Small intestine (tissue), 7 donors: ENCODE data around the gene COL6A3. TPM values are rescaled to one million over a fixed set of nuclear protein-coding genes. Genes with fewer than 3 reads are reported as not detected.
A peak's percentile ranks its signal among the peaks of the same experiment; 100 is the strongest.

Experiments used
- DNase-seq, 2 donors: peaks; one replicate each; pipeline versions ENCODE4 v3.0.0 to v3.0.0-alpha.2; 2013
- FAIRE-seq: peaks from 2 replicates; lab custom pipeline; 2012; peaks lifted over from hg19 to GRCh38; lab: Jason Lieb, UNC
- H3K27ac ChIP-seq, 3 donors: one replicate each; pipeline ENCODE4 v1.5.1; 2013; ENCODE audit warnings: low read length in 2 of 3, mild to moderate bottlenecking in 2 of 3, control low read depth in 1 of 3, inconsistent platforms in 1 of 3, low read depth in 1 of 3, moderate library complexity in 1 of 3
- H3K27me3 ChIP-seq, 3 donors: one replicate each; pipeline ENCODE4 v1.6.1; 2013; ENCODE audit warnings: low read length in 3 of 3, inconsistent platforms in 1 of 3; ENCODE audit not compliant: control insufficient read depth in 3 of 3, insufficient read depth in 3 of 3
- H3K36me3 ChIP-seq, 3 donors: one replicate each; pipeline ENCODE4 v1.6.1; 2013; ENCODE audit warnings: low read length in 3 of 3, inconsistent platforms in 1 of 3, low read depth in 1 of 3, mild to moderate bottlenecking in 1 of 3, moderate library complexity in 1 of 3; ENCODE audit not compliant: control insufficient read depth in 3 of 3, insufficient read depth in 2 of 3
- H3K4me1 ChIP-seq, 3 donors: one replicate each; pipeline ENCODE4 v1.6.1; 2013; ENCODE audit warnings: low read length in 2 of 3, inconsistent platforms in 1 of 3, low read depth in 1 of 3, mild to moderate bottlenecking in 1 of 3, moderate library complexity in 1 of 3; ENCODE audit not compliant: control insufficient read depth in 3 of 3, insufficient read depth in 2 of 3
- H3K4me3 ChIP-seq, 3 donors: one replicate each; pipeline ENCODE4 v1.5.1; 2013; ENCODE audit warnings: low read length in 3 of 3, control low read depth in 1 of 3, inconsistent platforms in 1 of 3, low read depth in 1 of 3, mild to moderate bottlenecking in 1 of 3, moderate library complexity in 1 of 3
- H3K9me3 ChIP-seq, 2 donors: one replicate each; pipeline ENCODE4 v1.6.1; 2013; ENCODE audit warnings: low read depth in 1 of 2, low read length in 1 of 2; ENCODE audit not compliant: control insufficient read depth in 2 of 2, insufficient read depth in 1 of 2
- WGBS, 3 donors: extraction: QIAGEN DNeasy Blood & Tissue Kit; methylation state at CpG; one replicate each; pipeline ENCODE4 v1.1.7; 2013; 5-methylcytosine and 5-hydroxymethylcytosine counted together
- polyA plus RNA-seq, 4 donors: library from polyadenylated mRNA; stranded (reverse) in 3 of 4; unstranded in 1 of 4; fragments of 200-250 nt in 3 of 4; fragments of 120-200 nt in 1 of 4; gene quantifications; one replicate each; pipeline versions ENCODE4 v1.2.1 to v1.2.3, GENCODE V29; 2013
- donor health status: healthy with polysubstance abuse.
- donor health status: control.
- donor health status: control.
- donor health status: Bipolar disorder and iron deficiency.
- donor health status: healthy.

The COL6A3 gene
- polyA plus RNA-seq, 4 donors, result 0.89 to 92.4 (median 26.7) TPM

GRCh38 chr2:237448171-237448570 is 34.2 kb upstream of the COL6A3 start:
- no peak for DNase-seq
- peaks cover 0 to 6% (median 0%) of the 10 kb centered on the region in 3 donors for H3K4me1 ChIP-seq
- FAIRE-seq, result no peak
- no peaks in the 10 kb centered on the region for H3K36me3 ChIP-seq
- WGBS, 3 donors, result 88 to 91% (median 90%) methylated on average over 7 of the region's 7 CpGs
- peaks cover 0 to 9% (median 0%) of the 10 kb centered on the region in 3 donors for H3K27me3 ChIP-seq
- peak overlapping the region in 1 of 3 donors; percentile 33 for H3K27ac ChIP-seq
- no peak overlapping the region for H3K4me3 ChIP-seq
- H3K9me3 ChIP-seq, result peaks cover 0 to 4% of the 10 kb centered on the region in 2 donors

DNA sequence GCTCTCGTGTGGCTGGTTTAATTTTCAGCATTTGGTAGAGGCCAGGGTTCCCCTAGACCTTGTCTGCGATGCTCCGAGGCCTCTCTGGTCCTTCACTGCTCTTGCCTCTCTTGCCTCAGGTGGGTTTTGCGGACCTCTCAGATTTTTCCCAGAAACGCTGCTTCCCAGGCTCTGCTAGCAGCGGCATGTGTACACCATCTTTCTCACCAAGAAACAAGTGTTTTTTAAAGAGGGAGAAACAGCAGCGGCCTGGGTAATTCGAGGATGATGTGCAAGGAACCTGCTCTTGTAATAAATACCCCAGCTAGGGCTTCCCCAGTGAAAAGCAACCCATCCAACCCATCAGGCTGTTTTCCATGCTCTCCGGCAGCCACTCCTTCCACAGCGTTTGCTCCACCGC is 33.5 kb upstream of the COL6A3 start:
- WGBS, 3 donors, result 92 to 93% (median 93%) methylated on average over 11 of the region's 11 CpGs
- no peaks in the 10 kb centered on the region for H3K36me3 ChIP-seq
- no peak for FAIRE-seq
- H3K4me3 ChIP-seq, result no peak overlapping the region
- DNase-seq, result no peak
- peaks cover 0 to 9% (median 0%) of the 10 kb centered on the region in 3 donors for H3K27me3 ChIP-seq
- peaks cover 0 to 6% (median 0%) of the 10 kb centered on the region in 3 donors for H3K4me1 ChIP-seq
- H3K27ac ChIP-seq, result no peak overlapping the region
- peaks cover 0 to 4% of the 10 kb centered on the region in 2 donors for H3K9me3 ChIP-seq

- Histone ChIP-seq H3K27me3 (peaks cover 0 to 4% (median 0%) of the 10 kb centered on the region in 3 donors), H3K4me3 (no peak overlapping the region), H3K4me1 (peaks cover 0 to 6% (median 0%) of the 10 kb centered on the region in 3 donors), H3K27ac (no peak overlapping the region), H3K36me3 (no peaks in the 10 kb centered on the region), H3K9me3 (peaks cover 0 to 4% of the 10 kb centered on the region in 2 donors)
- FAIRE-seq (no peak), DNase-seq (no peak)
- WGBS, 3 donors, result 85 to 93% (median 85%) methylated on average over 6 of the region's 6 CpGs
Observed at GRCh38 chr2:237446338-237446665, 32.3 kb upstream of the COL6A3 start.

GRCh38 chr2:237445611-237446337 is 31.8 kb upstream of the COL6A3 start:
- Histone ChIP-seq H3K4me1 (peaks cover 0 to 6% (median 0%) of the 10 kb centered on the region in 3 donors), H3K27ac (no peak overlapping the region), H3K36me3 (no peaks in the 10 kb centered on the region), H3K9me3 (peaks cover 0 to 4% of the 10 kb centered on the region in 2 donors), H3K27me3 (peaks cover 0 to 3% (median 0%) of the 10 kb centered on the region in 3 donors), H3K4me3 (no peak overlapping the region)
- DNase-seq (no peak), FAIRE-seq (no peak)
- 90 to 91% (median 91%) methylated on average over 26 of the region's 26 CpGs for WGBS, 3 donors

GRCh38 chr2:237444071-237444470 is 30.1 kb upstream of the COL6A3 start:
- H3K4me3 ChIP-seq, result no peak overlapping the region
- no peaks in the 10 kb centered on the region for H3K4me1 ChIP-seq
- no peaks in the 10 kb centered on the region for H3K36me3 ChIP-seq
- H3K27me3 ChIP-seq, result peaks cover 0 to 3% (median 0%) of the 10 kb centered on the region in 3 donors
- peaks cover 0 to 5% of the 10 kb centered on the region in 2 donors for H3K9me3 ChIP-seq
- DNase-seq (no peak), FAIRE-seq (no peak)
- H3K27ac ChIP-seq, result peak overlapping the region in 1 of 3 donors; percentile 11
- WGBS, 3 donors, result 73 to 88% (median 87%) methylated on average over 2 of the region's 2 CpGs

GRCh38 chr2:237441605-237442274 is 27.8 kb upstream of the COL6A3 start:
- DNase-seq (no peak), FAIRE-seq (no peak)
- Histone ChIP-seq H3K9me3 (peaks cover 0 to 5% of the 10 kb centered on the region in 2 donors), H3K4me1 (peaks cover 0 to 11% (median 0%) of the 10 kb centered on the region in 3 donors), H3K27me3 (peaks cover 0 to 3% (median 0%) of the 10 kb centered on the region in 3 donors), H3K27ac (peak overlapping the region in 1 of 3 donors; percentile 24), H3K4me3 (no peak overlapping the region), H3K36me3 (no peaks in the 10 kb centered on the region)
- WGBS, 3 donors, result 33 to 63% (median 34%) methylated on average over 2 of the region's 2 CpGs

DNA sequence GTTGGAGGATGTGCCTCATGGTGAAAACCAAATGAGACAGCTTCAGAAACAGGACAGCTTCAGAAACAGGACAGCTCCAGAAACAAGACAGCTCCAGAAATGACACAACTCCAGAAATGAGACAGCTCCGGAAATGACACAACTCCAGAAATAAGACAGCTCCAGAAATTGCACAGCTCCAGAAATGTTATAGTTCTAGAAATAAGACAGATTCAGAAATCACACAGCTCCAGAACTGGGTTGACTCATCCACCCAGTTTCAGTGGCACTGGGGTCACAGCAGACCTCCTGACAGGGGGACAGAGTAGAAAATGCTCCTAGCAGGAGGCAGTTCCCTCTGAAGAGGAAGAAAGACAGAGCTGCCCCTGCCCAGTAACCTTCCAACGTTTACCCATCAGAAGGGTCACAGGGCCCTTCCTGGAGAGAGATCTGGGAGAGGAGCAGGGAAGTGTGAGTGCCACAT is 26.9 kb upstream of the COL6A3 start:
- Histone ChIP-seq H3K27me3 (peaks cover 0 to 3% (median 0%) of the 10 kb centered on the region in 3 donors), H3K27ac (peak overlapping the region in 1 of 3 donors; percentile 8), H3K4me3 (no peak overlapping the region), H3K36me3 (no peaks in the 10 kb centered on the region), H3K9me3 (peaks cover 0 to 5% of the 10 kb centered on the region in 2 donors), H3K4me1 (peaks cover 0 to 11% (median 0%) of the 10 kb centered on the region in 3 donors)
- DNase-seq, result no peak
- FAIRE-seq, result no peak
- WGBS, 3 donors, result 36 to 42% (median 37%) methylated on average over 2 of the region's 2 CpGs

DNA sequence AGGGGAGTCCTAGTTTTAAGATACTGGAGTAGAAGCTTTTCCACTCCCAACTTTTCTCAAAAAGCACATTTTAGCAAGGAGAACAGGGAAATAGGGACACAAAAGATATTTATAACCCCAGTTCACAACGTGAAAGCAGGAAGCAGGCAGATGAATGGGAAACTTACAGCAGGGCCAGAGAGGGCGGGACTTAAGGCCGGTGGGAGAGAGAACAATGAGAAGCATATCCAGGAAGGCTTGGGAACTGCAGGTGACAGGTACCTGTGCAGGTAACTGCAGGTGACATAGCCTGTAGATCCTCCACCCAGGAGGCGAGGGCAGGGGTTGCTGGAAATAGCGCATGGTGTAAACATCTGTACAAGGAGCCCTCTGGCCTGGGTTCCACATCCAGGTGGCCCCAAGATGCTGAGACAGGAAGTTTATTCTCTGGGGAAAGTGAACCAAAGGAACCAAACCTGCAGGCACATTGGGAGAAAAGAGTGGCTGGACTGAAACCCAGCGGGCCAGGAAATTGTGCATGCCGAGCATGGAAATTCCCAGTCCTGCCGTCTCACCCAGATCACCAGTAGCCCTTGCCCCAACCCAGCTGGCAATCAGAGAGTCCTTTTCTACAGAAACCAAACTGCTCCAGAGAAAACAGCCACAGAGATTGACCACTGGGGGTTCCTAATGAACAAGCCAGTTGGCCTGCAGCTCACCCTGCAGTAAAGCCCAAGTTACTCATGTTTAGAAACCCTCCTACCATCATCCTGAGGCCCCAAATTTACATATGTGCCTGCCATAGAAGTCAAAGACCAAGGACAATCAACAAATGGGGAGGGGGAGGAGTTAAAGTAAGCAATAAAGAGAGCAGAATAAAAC is 24.3 kb upstream of the COL6A3 start:
- DNase-seq, result peak; percentile 55 to 81
- WGBS, 3 donors, result 19 to 40% (median 34%) methylated on average over 8 of the region's 8 CpGs
- peak overlapping the region in 2 of 3 donors; percentile 34 to 36 for H3K27ac ChIP-seq
- H3K9me3 ChIP-seq, result peaks cover 0 to 5% of the 10 kb centered on the region in 2 donors
- H3K4me1 ChIP-seq, result peaks cover 0 to 11% (median 5%) of the 10 kb centered on the region in 3 donors
- H3K4me3 ChIP-seq, result no peak overlapping the region
- FAIRE-seq, result no peak
- H3K27me3 ChIP-seq, result peaks cover 0 to 4% (median 0%) of the 10 kb centered on the region in 3 donors
- no peaks in the 10 kb centered on the region for H3K36me3 ChIP-seq
